ENCODE data around the gene CFAP77. TPM values are rescaled to one million over a fixed set of nuclear protein-coding genes. Genes with fewer than 3 reads are reported as not detected.

Gene CFAP77
- total and polyA plus RNA-seq, 2 of the 4 experiments (the other 2 are of a cell fraction): not detected

- no peak overlapping the region for H2BK20ac ChIP-seq (ENCODE audit: low read depth, low read length)
- dilution Hi-C loops (cut with HindIII; ENCODE audit: low sequenced_read_pairs, unreplicated experiment): no loop called here
- no peak overlapping the region for H4K8ac ChIP-seq (ENCODE audit: low read depth in 2 of 2, low read length in 2 of 2)
- no peak overlapping the region for H2AK9ac ChIP-seq (replicated peaks; ENCODE audit: low read depth, low read length, poor library complexity)
- in situ Hi-C loops (cut with MboI; ENCODE audit: low sequenced_read_pairs): no loop called here
- H4K5ac ChIP-seq (ENCODE audit: low read depth, low read length): no peak overlapping the region
- no peak overlapping the region for H2AK5ac ChIP-seq (ENCODE audit: low read depth, low read length)
- H3K4ac ChIP-seq (ENCODE audit: low read depth, low read length): no peak overlapping the region
- intact Hi-C loops (cut with micrococcal nuclease): no loop called here
- H3K14ac ChIP-seq (replicated peaks; ENCODE audit: low read depth, low read length): no peak overlapping the region
- H3K79me1 ChIP-seq (ENCODE audit: low read depth in 1 of 2, low read length in 2 of 2): no peaks in the 10 kb centered on the region
- H3K9me1 ChIP-seq (ENCODE audit: insufficient read depth, low read length): no peaks in the 10 kb centered on the region
- H4K20me1 ChIP-seq (ENCODE audit: insufficient read depth, low read length): no peaks in the 10 kb centered on the region
- H3K27ac ChIP-seq (ENCODE audit: insufficient read depth, low read length): no peak overlapping the region
- no peak overlapping the region for H3K9ac ChIP-seq (ENCODE audit: low read depth, low read length)
- peaks cover 53% of the 10 kb centered on the region for H3K27me3 ChIP-seq (ENCODE audit: control insufficient read depth, insufficient read depth, low read length)
- H2BK120ac ChIP-seq (ENCODE audit: low read depth, low read length): no peak overlapping the region
- no peak overlapping the region for H2AFZ ChIP-seq (replicated peaks; ENCODE audit: low read length, poor library complexity)
- no peak for ATAC-seq (ENCODE audit: low read depth)
- no CpG with 5 or more reads among the region's 4 CpGs for WGBS, 2 experiments (ENCODE audit: extremely low coverage in 2 of 2, insufficient read length in 1 of 2)
- no peaks in the 10 kb centered on the region for H3K36me3 ChIP-seq (ENCODE audit: control insufficient read depth, insufficient read depth, low read length)
- no peak overlapping the region for H3K56ac ChIP-seq (ENCODE audit: extremely low read depth, insufficient read depth, low read length)
- DNase-seq: no peak
- H3K4me3 ChIP-seq (ENCODE audit: insufficient read depth, low read depth, low read length): no peak overlapping the region
- no peak overlapping the region for H3K23ac ChIP-seq (ENCODE audit: low read depth, low read length)
- TF ChIP-seq SMC3 (IDR thresholded peaks at IDR 0.05; ENCODE audit: low read depth, low read length): no peak
- no peak for TF ChIP-seq MXI1 (IDR thresholded peaks at IDR 0.05; ENCODE audit: borderline replicate concordance, low read depth, low read length)
- TF ChIP-seq MAFK (IDR thresholded peaks at IDR 0.05; ENCODE audit: low read depth, low read length): no peak
- TF ChIP-seq, protein P1, sequence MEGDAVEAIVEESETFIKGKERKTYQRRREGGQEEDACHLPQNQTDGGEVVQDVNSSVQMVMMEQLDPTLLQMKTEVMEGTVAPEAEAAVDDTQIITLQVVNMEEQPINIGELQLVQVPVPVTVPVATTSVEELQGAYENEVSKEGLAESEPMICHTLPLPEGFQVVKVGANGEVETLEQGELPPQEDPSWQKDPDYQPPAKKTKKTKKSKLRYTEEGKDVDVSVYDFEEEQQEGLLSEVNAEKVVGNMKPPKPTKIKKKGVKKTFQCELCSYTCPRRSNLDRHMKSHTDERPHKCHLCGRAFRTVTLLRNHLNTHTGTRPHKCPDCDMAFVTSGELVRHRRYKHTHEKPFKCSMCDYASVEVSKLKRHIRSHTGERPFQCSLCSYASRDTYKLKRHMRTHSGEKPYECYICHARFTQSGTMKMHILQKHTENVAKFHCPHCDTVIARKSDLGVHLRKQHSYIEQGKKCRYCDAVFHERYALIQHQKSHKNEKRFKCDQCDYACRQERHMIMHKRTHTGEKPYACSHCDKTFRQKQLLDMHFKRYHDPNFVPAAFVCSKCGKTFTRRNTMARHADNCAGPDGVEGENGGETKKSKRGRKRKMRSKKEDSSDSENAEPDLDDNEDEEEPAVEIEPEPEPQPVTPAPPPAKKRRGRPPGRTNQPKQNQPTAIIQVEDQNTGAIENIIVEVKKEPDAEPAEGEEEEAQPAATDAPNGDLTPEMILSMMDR (conservative IDR thresholded peaks at IDR 0.05; ENCODE audit: low read depth, low read length): no peak
- TF ChIP-seq USF2 (IDR thresholded peaks at IDR 0.05; ENCODE audit: low read depth, low read length): no peak
- no peak for TF ChIP-seq NFE2L2 (IDR thresholded peaks at IDR 0.05; ENCODE audit: low read depth, low read length)
- no peak for TF ChIP-seq CEBPB (IDR thresholded peaks at IDR 0.05; ENCODE audit: low read depth, low read length)
- no peak for TF ChIP-seq RCOR1 (IDR thresholded peaks at IDR 0.05; ENCODE audit: insufficient replicate concordance, low read length)
- no peak for TF ChIP-seq POLR2A (IDR thresholded peaks at IDR 0.05; ENCODE audit: low read depth, low read length)
- no peak for TF ChIP-seq RAD21 (IDR thresholded peaks at IDR 0.05; ENCODE audit: low read length)
- TF ChIP-seq MAZ (IDR thresholded peaks at IDR 0.05; ENCODE audit: borderline replicate concordance, low read depth, low read length): no peak
- BruUV-seq (replicated peaks): no TSS peak
- no peak overlapping the region for H2BK5ac ChIP-seq (ENCODE audit: low read depth, low read length, poor library complexity, severe bottlenecking)
- H3K4me1 ChIP-seq (ENCODE audit: control insufficient read depth, insufficient read depth, low read length): no peaks in the 10 kb centered on the region
- H2BK15ac ChIP-seq (ENCODE audit: low read depth, low read length): no peak overlapping the region
- ChIA-PET POLR2A (ENCODE audit: unreplicated experiment) (no interaction called here), CTCF (interaction anchor here (0.6 kb wide), 1 partner anchor 19 kb away, joined by 4 read pairs; no protein-coding TSS in a partner anchor)
- H3K4me2 ChIP-seq (ENCODE audit: low read depth, low read length): no peak overlapping the region
- H4K91ac ChIP-seq (ENCODE audit: insufficient read depth, low read depth, low read length): no peak overlapping the region
- no peak overlapping the region for H3K18ac ChIP-seq (ENCODE audit: low read depth, low read length)
- H3K9me3 ChIP-seq (ENCODE audit: control insufficient read depth, insufficient read depth, low read length): no peaks in the 10 kb centered on the region
Observed at GRCh38 chr9:132562306-132562573, 152.2 kb downstream of the CFAP77 start.
